Measurements from ENCODE around the gene SEL1L2.

Gene SEL1L2

GRCh38 chr20:13862245-13862644, 128.2 kb downstream of the SEL1L2 start:
- DNase-seq, result no peak

- DNase-seq, result no peak
Measured at GRCh38 chr20:13858871-13859270, 131.5 kb downstream of the SEL1L2 start.

GRCh38 chr20:13858439-13858838, 132.0 kb downstream of the SEL1L2 start:
- no peak for DNase-seq

- DNase-seq, result no peak
Measured at GRCh38 chr20:13857961-13858360, 132.5 kb downstream of the SEL1L2 start.

- DNase-seq, result peak; percentile 41
Measured at GRCh38 chr20:13857304-13857703, 133.1 kb downstream of the SEL1L2 start.

GRCh38 chr20:13856354-13856753, 134.1 kb downstream of the SEL1L2 start:
- no peak for DNase-seq

GRCh38 chr20:13855613-13856012, 134.8 kb downstream of the SEL1L2 start:
- DNase-seq, result no peak

GRCh38 chr20:13852306-13852705, 138.1 kb downstream of the SEL1L2 start:
- DNase-seq, result no peak

GRCh38 chr20:13851279-13851678, 139.1 kb downstream of the SEL1L2 start:
- no peak for DNase-seq

GRCh38 chr20:13844296-13844695, 146.1 kb downstream of the SEL1L2 start:
- DNase-seq, result no peak

GRCh38 chr20:13841206-13841605, 149.2 kb downstream of the SEL1L2 start:
- no peak for DNase-seq

- no peak for DNase-seq
Measured at GRCh38 chr20:13840093-13840465, 150.3 kb downstream of the SEL1L2 start.

GRCh38 chr20:13839421-13840092, 150.9 kb downstream of the SEL1L2 start:
- DNase-seq, result no peak

- no peak for DNase-seq
Measured at GRCh38 chr20:13838664-13839063, 151.8 kb downstream of the SEL1L2 start.

- no peak for DNase-seq
Measured at GRCh38 chr20:13831476-13831875, 158.9 kb downstream of the SEL1L2 start.

GRCh38 chr20:13825465-13825864, 164.9 kb downstream of the SEL1L2 start:
- DNase-seq, result no peak

- DNase-seq, result no peak
Measured at GRCh38 chr20:13824459-13824858, 166.0 kb downstream of the SEL1L2 start.

- DNase-seq, result no peak
Measured at GRCh38 chr20:13822459-13822858, 168.0 kb downstream of the SEL1L2 start.

- DNase-seq, result no peak
Measured at GRCh38 chr20:13821876-13822275, 168.5 kb downstream of the SEL1L2 start.

GRCh38 chr20:13819885-13820645, 170.3 kb downstream of the SEL1L2 start:
- peak; percentile 42 for DNase-seq

GRCh38 chr20:13817342-13817741, 173.1 kb downstream of the SEL1L2 start:
- DNase-seq, result no peak

GRCh38 chr20:13816757-13817156, 173.7 kb downstream of the SEL1L2 start:
- no peak for DNase-seq

- DNase-seq, result no peak
Measured at GRCh38 chr20:13814672-13815071, 175.7 kb downstream of the SEL1L2 start.

GRCh38 chr20:13813910-13814309, 176.5 kb downstream of the SEL1L2 start:
- DNase-seq, result no peak

GRCh38 chr20:13810446-13810845, 180.0 kb downstream of the SEL1L2 start:
- DNase-seq, result no peak

All from NCI-H774 (cell line).